H1 (cell line): ENCODE measurements around the gene OR10G3. TPM values are rescaled to one million over a fixed set of nuclear protein-coding genes. Genes with fewer than 3 reads are reported as not detected.

Experiments used
- EP300 ChIP-seq, 2 experiments: IDR thresholded peaks; 1 replicate in 1 of 2; 2 replicates in 1 of 2; pipeline ENCODE4 v1.6.1; 2011 to 2012; ENCODE audit warnings: low read depth in 2 of 2, low read length in 2 of 2, mild to moderate bottlenecking in 2 of 2, borderline replicate concordance in 1 of 2, inconsistent platforms in 1 of 2, moderate library complexity in 1 of 2
- JUN ChIP-seq: IDR thresholded peaks from 2 replicates; pipeline ENCODE4 v1.6.1; 2011; ENCODE audit warnings: low read depth, mild to moderate bottlenecking, improper control_type of control experiment, low read length
- KDM5A ChIP-seq: fragments of 200-600 bp; IDR thresholded peaks from 2 replicates; pipeline ENCODE4 v1.7.1; 2012; ENCODE audit warnings: mild to moderate bottlenecking, low read length, inconsistent platforms, mixed read lengths
- RXRA ChIP-seq: IDR thresholded peaks from 2 replicates; pipeline ENCODE4 v1.6.1; 2011; ENCODE audit warnings: low read depth, mild to moderate bottlenecking, low read length, moderate library complexity; ENCODE audit not compliant: insufficient read depth
- SP4 ChIP-seq: IDR thresholded peaks from 2 replicates; pipeline ENCODE4 v1.6.1; 2012; ENCODE audit warnings: low read length, inconsistent platforms
- polyA plus RNA-seq, 7 experiments: library from polyadenylated mRNA; depleted of rRNA in 3 of 7; stranded (reverse) in 5 of 7; unstranded in 2 of 7; fragments of >200 nt in 5 of 7; fragments of 200-250 nt in 2 of 7; gene quantifications; 1 replicate in 5 of 7; 2 replicates in 1 of 7; 4 replicates in 1 of 7; pipeline versions ENCODE4 v1.2.1 to v1.2.3, GENCODE V29; 2011 to 2013; ENCODE audit warnings: missing spikeins in 2 of 7, mixed read lengths in 2 of 7
- total RNA-seq: library from RNA; stranded (reverse); fragmentation: NEBNext Ultra II Directional; extraction: Animal tissue kit (Norgen Biotek cat#: 25700); gene quantifications from 2 replicates; pipeline ENCODE4 v1.2.1, GENCODE V29; 2021

OR10G3 gene
- total and polyA plus RNA-seq, 2 of the 8 experiments (the other 6 are each of a cell fraction or from before 2014, with no cell fraction given), result not detected

DNA sequence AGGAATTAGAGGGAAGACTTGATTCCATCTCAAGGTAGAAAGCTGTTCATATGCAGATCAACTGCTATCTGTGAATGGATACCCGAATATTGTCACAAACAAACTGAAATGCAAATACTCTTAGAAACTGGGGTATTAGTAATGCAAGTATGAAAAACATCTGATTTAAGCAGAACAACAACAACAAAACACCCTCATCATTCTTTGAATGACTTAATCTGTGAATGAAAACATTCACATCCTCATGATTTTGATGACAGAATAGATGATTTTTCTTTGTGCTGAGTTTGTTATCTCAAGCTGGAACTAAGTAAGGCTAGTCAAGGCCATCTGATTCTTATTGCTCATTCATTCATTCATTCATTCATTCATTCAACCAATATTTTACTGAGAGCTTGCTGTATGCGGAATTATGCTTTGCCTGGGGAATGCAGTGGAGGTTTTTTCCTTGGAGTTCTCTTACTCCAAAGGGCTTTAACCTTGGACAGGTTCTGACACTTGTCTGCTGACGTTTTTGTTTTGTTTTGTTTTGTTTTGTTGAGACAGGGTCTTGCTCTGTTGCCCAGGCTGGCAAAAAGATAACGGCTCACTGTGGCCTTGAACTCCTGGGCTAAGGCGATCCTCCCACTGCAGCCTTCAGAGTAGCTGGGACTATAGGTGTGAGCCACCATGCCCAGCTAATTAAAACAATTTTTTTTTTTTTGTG lies 23.3 kb downstream of the OR10G3 start (continued):
- TF ChIP-seq SP4 (no peak), EP300 (IDR thresholded peaks at IDR 0.05; ENCODE audit: borderline replicate concordance in 1 of 2, low read depth in 2 of 2, low read length in 2 of 2) (no peak), JUN (no peak), RXRA (no peak), KDM5A (no peak)
